HUES64 (cell line): ENCODE measurements around the gene MACO1.
"Not testable (repeated sequence)": the region's sequence is repeated elsewhere in the genome, so short reads cannot be mapped to it uniquely, and the experiment has no call there.

Experiments used
- H3K27ac ChIP-seq: 2 replicates; pipeline ENCODE4 v1.7.0; 2013; ENCODE audit warnings: low read depth, low read length, inconsistent platforms
- H3K27me3 ChIP-seq: 2 replicates; pipeline ENCODE4 v1.6.1; 2013; ENCODE audit warnings: mild to moderate bottlenecking, low read length; ENCODE audit not compliant: insufficient read depth
- H3K36me3 ChIP-seq: 2 replicates; pipeline ENCODE4 v1.6.1; 2013; ENCODE audit warnings: mild to moderate bottlenecking, low read length; ENCODE audit not compliant: insufficient read depth
- H3K4me1 ChIP-seq: 2 replicates; pipeline ENCODE4 v1.6.1; 2013; ENCODE audit warnings: mild to moderate bottlenecking, low read length, moderate library complexity; ENCODE audit not compliant: insufficient read depth
- H3K4me3 ChIP-seq: 2 replicates; pipeline ENCODE4 v1.5.1; 2013; ENCODE audit warnings: mild to moderate bottlenecking, low read length, moderate library complexity
- H3K9ac ChIP-seq: 2 replicates; pipeline ENCODE4 v1.6.1; 2013; ENCODE audit warnings: mild to moderate bottlenecking, low read depth, low read length
- H3K9me3 ChIP-seq: 2 replicates; pipeline ENCODE4 v1.6.1; 2013; ENCODE audit warnings: low read depth, low read length; ENCODE audit not compliant: insufficient read depth
- WGBS: fragments of 150-250, 120-280 bp; methylation state at CpG from one replicate; pipeline ENCODE4 v1.1.7; 2013; ENCODE audit warnings: missing lambda C conversion rate; 5-methylcytosine and 5-hydroxymethylcytosine counted together

The MACO1 gene

GRCh38 chr1:25405731-25406305, 24.9 kb upstream of the MACO1 start:
- WGBS: no CpG with 5 or more reads among the region's 12 CpGs
- H3K4me3 ChIP-seq, H3K27me3 ChIP-seq, H3K9ac ChIP-seq, H3K4me1 ChIP-seq, H3K27ac ChIP-seq, H3K36me3 ChIP-seq, H3K9me3 ChIP-seq: not testable (repeated sequence)

- H3K9ac ChIP-seq, H3K9me3 ChIP-seq, H3K4me1 ChIP-seq, H3K4me3 ChIP-seq, H3K27me3 ChIP-seq, H3K27ac ChIP-seq, H3K36me3 ChIP-seq: not testable (repeated sequence)
- 93% methylated on average over 6 of the region's 10 CpGs for WGBS
These were observed 20.9 kb upstream of the MACO1 start for GRCh38 chr1:25409641-25410427.

- whole genome bisulfite sequencing: 94% methylated on average over 13 of the region's 14 CpGs
- not testable (repeated sequence) for H3K4me1 ChIP-seq, H3K27me3 ChIP-seq, H3K27ac ChIP-seq, H3K9me3 ChIP-seq, H3K4me3 ChIP-seq, H3K9ac ChIP-seq, H3K36me3 ChIP-seq
These were observed 17.6 kb upstream of the MACO1 start for GRCh38 chr1:25412872-25413623.

GRCh38 chr1:25414157-25414556, 16.5 kb upstream of the MACO1 start:
- 73% methylated on average over 2 of the region's 6 CpGs for WGBS
- not testable (repeated sequence) for H3K9me3 ChIP-seq, H3K4me1 ChIP-seq, H3K36me3 ChIP-seq, H3K27ac ChIP-seq, H3K9ac ChIP-seq, H3K4me3 ChIP-seq, H3K27me3 ChIP-seq

- not testable (repeated sequence) for H3K27ac ChIP-seq, H3K4me1 ChIP-seq, H3K4me3 ChIP-seq, H3K9ac ChIP-seq, H3K27me3 ChIP-seq, H3K9me3 ChIP-seq, H3K36me3 ChIP-seq
- 100% methylated on average over 1 of the region's 1 CpG for WGBS
These were observed 16.1 kb upstream of the MACO1 start for GRCh38 chr1:25414578-25414977.

- not testable (repeated sequence) for H3K4me3 ChIP-seq, H3K27me3 ChIP-seq
- WGBS: 100% methylated on average over 3 of the region's 4 CpGs
These were observed 13.4 kb upstream of the MACO1 start for GRCh38 chr1:25417280-25417679.

DNA sequence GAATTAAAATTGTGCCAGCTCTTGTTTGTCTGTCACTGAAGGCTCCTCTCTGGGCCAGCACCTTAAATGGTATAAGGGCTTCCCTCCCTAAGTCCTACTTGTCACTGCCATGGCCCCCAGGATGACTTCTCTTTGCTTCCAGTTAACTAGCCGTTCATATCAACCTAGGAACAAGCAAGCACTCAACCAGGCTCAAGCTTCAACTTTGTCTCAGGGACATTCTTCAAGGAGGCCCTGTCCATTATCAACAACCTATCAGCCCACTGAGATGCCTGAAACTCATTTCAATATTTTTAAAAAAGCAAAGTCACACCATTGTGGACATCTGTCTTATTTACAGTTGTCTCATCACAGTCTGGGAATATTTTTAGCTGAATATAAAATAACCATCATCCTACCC, 11.4 kb upstream of the MACO1 start:
- H3K36me3 ChIP-seq, H3K9me3 ChIP-seq, H3K4me1 ChIP-seq, H3K4me3 ChIP-seq, H3K9ac ChIP-seq, H3K27ac ChIP-seq, H3K27me3 ChIP-seq: not testable (repeated sequence)
- 93% methylated on average over 1 of the region's 1 CpG for WGBS

More at GRCh38 chr1:25417280-25417679, 13.4 kb upstream of the MACO1 start:
- H3K9ac ChIP-seq, H3K9me3 ChIP-seq, H3K4me1 ChIP-seq, H3K36me3 ChIP-seq, H3K27ac ChIP-seq: not testable (repeated sequence)

DNA sequence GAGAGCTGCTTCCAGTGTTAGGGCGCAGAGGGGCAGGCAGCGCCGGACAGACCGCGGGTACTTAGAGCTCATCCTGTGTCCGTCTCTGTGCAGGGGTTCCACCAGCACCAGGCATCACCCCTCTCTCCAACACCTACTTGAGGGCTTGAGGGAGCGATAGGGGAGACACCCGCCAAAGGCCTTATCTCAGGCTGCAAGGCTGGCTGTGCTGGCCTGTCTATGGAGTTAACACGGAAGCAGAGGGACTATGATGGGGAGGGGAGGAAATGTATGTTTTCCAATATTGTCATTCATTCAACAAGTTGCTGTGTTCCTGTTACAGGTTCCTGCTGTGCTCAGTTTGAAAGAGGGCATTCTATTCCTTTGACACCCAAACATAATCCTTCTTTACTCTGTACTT, 10.0 kb upstream of the MACO1 start, which contains the start of gene RHCE:
Gene RHCE (minus strand): TSS at position 111 of the 400 bp plus-strand sequence. CDS start 39 bp downstream, at position 72.
- H3K27me3 ChIP-seq, H3K36me3 ChIP-seq: not testable (repeated sequence)
- 75% methylated on average over 7 of the region's 9 CpGs for WGBS

DNA sequence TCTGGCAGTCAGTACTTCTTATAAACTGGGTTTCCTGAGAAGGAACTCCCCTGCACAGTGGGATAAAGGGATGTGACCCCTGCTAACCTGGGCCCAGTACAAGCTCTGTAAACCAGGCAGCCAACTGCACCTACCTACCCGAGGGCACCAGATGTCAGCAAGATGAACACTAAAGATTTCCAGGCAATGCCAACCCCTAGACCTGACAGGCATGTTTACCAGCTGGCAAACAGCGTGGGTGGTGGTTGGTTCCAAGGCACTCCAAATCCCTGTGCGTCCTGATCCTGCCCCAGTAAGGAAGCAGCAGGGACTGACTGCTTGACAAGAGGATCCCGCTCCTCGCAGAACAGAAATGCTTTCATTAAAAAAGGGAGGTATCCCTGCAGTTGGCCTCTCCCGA, 7.5 kb upstream of the MACO1 start:
- not testable (repeated sequence) for H3K9ac ChIP-seq
- WGBS: 81% methylated on average over 6 of the region's 6 CpGs

More for the DNA sequence above, 10.0 kb upstream of the MACO1 start, which contains the start of gene RHCE:
- H3K9me3 ChIP-seq, H3K4me3 ChIP-seq, H3K4me1 ChIP-seq, H3K9ac ChIP-seq, H3K27ac ChIP-seq: not testable (repeated sequence)

DNA sequence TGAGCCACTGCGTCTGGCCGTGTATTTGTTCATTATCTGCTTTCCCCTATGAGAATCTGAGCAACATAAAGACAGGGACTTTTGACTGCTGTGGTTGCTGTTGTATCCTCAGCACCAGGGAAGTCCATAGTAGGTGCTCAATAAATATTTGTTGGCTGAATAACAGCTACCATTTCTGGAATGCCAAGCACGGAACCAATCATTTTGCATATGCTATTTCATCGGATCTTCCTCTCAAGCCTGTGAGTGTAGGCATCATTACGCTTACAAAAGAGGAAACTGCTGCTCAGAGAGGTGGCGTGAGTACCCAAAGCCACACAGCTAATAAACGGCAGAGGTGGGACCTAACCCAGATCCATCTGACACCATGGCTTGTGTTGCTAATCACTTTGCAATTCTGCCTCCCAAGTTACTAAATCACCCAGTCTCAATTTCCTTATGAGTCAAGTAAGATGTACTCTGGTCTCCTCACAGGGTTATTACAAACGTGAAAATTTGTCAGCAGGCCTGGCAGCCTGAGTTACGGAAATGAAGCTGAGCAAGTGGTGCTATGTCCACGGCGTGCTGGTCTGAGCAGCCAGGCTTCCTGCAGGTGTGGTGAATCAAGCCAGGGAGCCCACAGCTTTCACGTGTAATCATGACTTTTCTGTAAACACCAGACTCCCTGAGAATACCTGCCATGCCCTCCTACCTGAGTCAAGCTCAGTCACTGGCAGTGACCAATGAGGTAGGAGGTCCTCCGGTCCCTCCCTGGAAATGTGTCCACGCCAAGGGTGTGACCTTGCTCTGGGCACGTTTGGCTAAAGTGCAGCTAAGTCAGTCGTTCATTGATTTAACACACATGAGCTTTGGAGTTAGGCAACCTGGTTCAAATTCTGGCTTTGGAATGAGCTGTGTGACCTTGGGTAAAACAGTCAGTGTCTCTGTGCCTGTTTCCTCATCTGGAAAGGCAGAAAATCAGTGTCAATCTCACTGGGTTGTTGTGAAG, 5.3 kb upstream of the MACO1 start:
- WGBS: 89% methylated on average over 16 of the region's 16 CpGs
- H3K27ac ChIP-seq: no peak overlapping the region
- H3K36me3 ChIP-seq: no peaks in the 10 kb centered on the region
- H3K9ac ChIP-seq: no peak overlapping the region
- H3K4me1 ChIP-seq: 0 out of 2 replicates have a peak, but pooled peaks cover 3% of the 10 kb centered on the region
- no peaks in the 10 kb centered on the region for H3K9me3 ChIP-seq
- H3K4me3 ChIP-seq: no peak overlapping the region
- H3K27me3 ChIP-seq: peaks cover 18% of the 10 kb centered on the region

More for the DNA sequence above, 7.5 kb upstream of the MACO1 start:
- not testable (repeated sequence) for H3K36me3 ChIP-seq, H3K4me1 ChIP-seq, H3K4me3 ChIP-seq, H3K27me3 ChIP-seq, H3K27ac ChIP-seq, H3K9me3 ChIP-seq
